Measurements from ENCODE around the gene INTS7. TPM values are rescaled to one million over a fixed set of nuclear protein-coding genes. Genes with fewer than 3 reads are reported as not detected.

INTS7 gene
- total RNA-seq, 4 donors from 2014 or later = 8.5 to 26.2 (median 11.4) TPM

DNA sequence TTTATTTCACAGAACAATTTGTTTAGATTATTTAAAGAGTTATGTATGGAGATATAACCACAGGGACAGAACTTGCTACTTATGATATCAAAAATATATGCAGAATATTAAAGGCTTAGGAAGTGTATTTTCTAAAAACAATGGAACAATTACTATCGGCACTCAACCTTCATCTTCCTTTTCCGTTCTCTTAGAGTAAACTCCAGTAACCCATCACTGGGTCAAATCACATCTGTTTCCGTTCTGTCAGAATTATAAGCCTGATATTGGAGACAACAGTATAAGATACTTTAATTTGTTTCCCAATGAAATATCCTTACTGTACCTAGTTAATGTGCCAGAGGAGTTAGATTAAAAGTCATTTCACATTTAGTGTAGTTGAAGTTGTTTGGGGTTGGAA lies 32.4 kb upstream of the INTS7 start:
- Histone ChIP-seq H3K4me1 (no peaks in the 10 kb centered on the region), H3K36me3 (no peaks in the 10 kb centered on the region), H3K4me3 (no peak overlapping the region), H3K27ac (peak overlapping the region in 1 of 2 donors; percentile 36), H3K9me3 (no peaks in the 10 kb centered on the region), H3K27me3 (no peaks in the 10 kb centered on the region)
- intact Hi-C loops (cut with DNase I; ENCODE audit: low total_unique reads) = no loop called here
- no peak for DNase-seq
- TF ChIP-seq POLR2A (IDR thresholded peaks at IDR 0.05) = no peak
- TF ChIP-seq, protein P1, sequence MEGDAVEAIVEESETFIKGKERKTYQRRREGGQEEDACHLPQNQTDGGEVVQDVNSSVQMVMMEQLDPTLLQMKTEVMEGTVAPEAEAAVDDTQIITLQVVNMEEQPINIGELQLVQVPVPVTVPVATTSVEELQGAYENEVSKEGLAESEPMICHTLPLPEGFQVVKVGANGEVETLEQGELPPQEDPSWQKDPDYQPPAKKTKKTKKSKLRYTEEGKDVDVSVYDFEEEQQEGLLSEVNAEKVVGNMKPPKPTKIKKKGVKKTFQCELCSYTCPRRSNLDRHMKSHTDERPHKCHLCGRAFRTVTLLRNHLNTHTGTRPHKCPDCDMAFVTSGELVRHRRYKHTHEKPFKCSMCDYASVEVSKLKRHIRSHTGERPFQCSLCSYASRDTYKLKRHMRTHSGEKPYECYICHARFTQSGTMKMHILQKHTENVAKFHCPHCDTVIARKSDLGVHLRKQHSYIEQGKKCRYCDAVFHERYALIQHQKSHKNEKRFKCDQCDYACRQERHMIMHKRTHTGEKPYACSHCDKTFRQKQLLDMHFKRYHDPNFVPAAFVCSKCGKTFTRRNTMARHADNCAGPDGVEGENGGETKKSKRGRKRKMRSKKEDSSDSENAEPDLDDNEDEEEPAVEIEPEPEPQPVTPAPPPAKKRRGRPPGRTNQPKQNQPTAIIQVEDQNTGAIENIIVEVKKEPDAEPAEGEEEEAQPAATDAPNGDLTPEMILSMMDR (IDR thresholded peaks at IDR 0.05) = no peak

DNA sequence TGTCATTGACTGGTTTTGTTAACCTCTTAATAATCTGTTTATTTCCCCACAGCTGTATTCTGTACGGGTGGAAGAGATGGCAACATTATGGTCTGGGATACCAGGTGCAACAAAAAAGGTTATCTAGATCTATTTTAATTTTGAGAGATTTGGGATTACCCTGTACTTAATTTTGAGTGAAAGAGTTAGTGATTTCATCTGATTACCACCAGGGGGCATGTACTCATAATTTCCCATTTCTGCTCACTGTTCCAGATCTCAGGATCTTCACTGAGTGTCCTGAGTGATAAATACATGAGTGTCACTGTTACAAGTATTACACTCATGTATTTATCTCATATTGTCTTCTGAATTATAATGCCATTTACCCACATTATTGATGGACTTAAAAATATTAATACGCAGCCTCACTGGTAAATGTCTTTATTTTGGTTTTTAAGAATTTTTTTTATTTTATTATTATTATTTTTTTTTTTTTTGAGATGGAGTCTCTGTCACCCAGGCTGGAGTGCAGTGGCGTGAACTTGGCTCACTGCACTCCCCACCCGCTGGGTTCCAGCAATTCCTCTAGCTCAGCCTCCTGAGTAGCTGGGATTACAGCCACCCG lies 27.6 kb upstream of the INTS7 start:
- H3K4me3 ChIP-seq = no peak overlapping the region
- no peaks in the 10 kb centered on the region for H3K9me3 ChIP-seq
- DNase-seq = no peak
- H3K27ac ChIP-seq = no peak overlapping the region
- H3K36me3 ChIP-seq = no peaks in the 10 kb centered on the region
- intact Hi-C loops (cut with DNase I; ENCODE audit: low total_unique reads) = no loop called here
- H3K4me1 ChIP-seq = no peaks in the 10 kb centered on the region
- no peaks in the 10 kb centered on the region for H3K27me3 ChIP-seq
- TF ChIP-seq, protein P1 (IDR thresholded peaks at IDR 0.05) = peak; percentile 59 to 71 (median 68)
- no peak for TF ChIP-seq POLR2A (IDR thresholded peaks at IDR 0.05)

- Histone ChIP-seq H3K36me3 (no peaks in the 10 kb centered on the region), H3K27ac (no peak overlapping the region), H3K4me1 (no peaks in the 10 kb centered on the region), H3K4me3 (no peak overlapping the region), H3K27me3 (no peaks in the 10 kb centered on the region), H3K9me3 (peaks cover 0 to 4% of the 10 kb centered on the region in 2 donors)
- DNase-seq = no peak
- TF ChIP-seq POLR2A (IDR thresholded peaks at IDR 0.05) = no peak
- TF ChIP-seq, protein P1 (IDR thresholded peaks at IDR 0.05) = no peak
- intact Hi-C loops (cut with DNase I; ENCODE audit: low total_unique reads) = no loop called here
Observed at GRCh38 chr1:212060632-212061472, 25.5 kb upstream of the INTS7 start.

DNA sequence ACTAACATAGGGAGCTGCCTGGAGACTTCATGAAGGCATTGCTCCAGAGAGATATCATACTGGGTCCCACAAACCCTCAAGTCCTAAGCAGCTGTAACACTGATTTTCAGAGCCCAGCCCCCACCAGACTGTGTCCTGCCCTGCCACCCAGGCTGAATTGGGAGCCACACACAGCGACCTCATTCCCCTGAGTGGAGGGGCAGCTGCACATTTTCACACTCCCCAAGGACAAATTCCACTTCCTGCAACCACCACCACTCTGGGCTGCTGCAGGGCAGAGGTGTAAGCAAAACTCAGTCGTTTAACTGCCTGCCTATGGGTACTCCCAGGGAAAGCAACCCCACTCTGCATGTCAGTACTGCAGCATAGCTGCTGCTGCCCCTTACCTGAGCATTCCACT lies 20.0 kb upstream of the INTS7 start:
- Histone ChIP-seq H3K4me3 (no peak overlapping the region), H3K27me3 (no peaks in the 10 kb centered on the region), H3K4me1 (no peaks in the 10 kb centered on the region), H3K27ac (no peak overlapping the region), H3K9me3 (peaks cover 0 to 4% of the 10 kb centered on the region in 2 donors), H3K36me3 (no peaks in the 10 kb centered on the region)
- no peak for DNase-seq
- intact Hi-C loops (cut with DNase I; ENCODE audit: low total_unique reads) = no loop called here
- TF ChIP-seq, protein P1 (IDR thresholded peaks at IDR 0.05) = no peak
- no peak for TF ChIP-seq POLR2A (IDR thresholded peaks at IDR 0.05)

- TF ChIP-seq POLR2A (IDR thresholded peaks at IDR 0.05) = no peak
- TF ChIP-seq, protein P1 (IDR thresholded peaks at IDR 0.05) = no peak
- Histone ChIP-seq H3K36me3 (no peaks in the 10 kb centered on the region), H3K27ac (no peak overlapping the region), H3K9me3 (peaks cover 0 to 4% of the 10 kb centered on the region in 2 donors), H3K27me3 (no peaks in the 10 kb centered on the region), H3K4me3 (no peak overlapping the region), H3K4me1 (no peaks in the 10 kb centered on the region)
- no peak for DNase-seq
- intact Hi-C loops (cut with DNase I; ENCODE audit: low total_unique reads) = no loop called here
Observed at GRCh38 chr1:212053993-212054392, 18.6 kb upstream of the INTS7 start.
